PFSK-1 (cell line): ENCODE measurements around the gene PPP1R1A.

Experiments used
- FOXP2 ChIP-seq: optimal IDR thresholded peaks from 2 replicates; pipeline ENCODE3; 2011; ENCODE audit warnings: borderline replicate concordance, control low read depth, inconsistent platforms; ENCODE audit not compliant: insufficient read depth; ENCODE audit errors: extremely low read length, extremely low read depth
- POLR2AphosphoS5 ChIP-seq: IDR thresholded peaks from 2 replicates; pipeline ENCODE4 v1.6.1; 2012; ENCODE audit warnings: low read depth, mild to moderate bottlenecking, control low read depth, low read length, moderate library complexity
- SIN3A ChIP-seq: IDR thresholded peaks from 2 replicates; pipeline ENCODE4 v1.6.1; 2012; ENCODE audit warnings: mild to moderate bottlenecking, low read length, moderate library complexity, borderline replicate concordance; ENCODE audit not compliant: insufficient read depth
- TAF1 ChIP-seq: IDR thresholded peaks from 2 replicates; pipeline ENCODE4 v1.6.1; 2012; ENCODE audit warnings: low read length, control low read depth, borderline replicate concordance; ENCODE audit not compliant: insufficient read depth
- TF ChIP-seq, protein P1 (sequence below), 2 experiments: IDR thresholded peaks; 2 replicates each; pipeline versions ENCODE4 v1.6.1 to v1.8.0; 2011 to 2012; ENCODE audit warnings: low read depth in 2 of 2, low read length in 2 of 2, control low read depth in 1 of 2, inconsistent platforms in 1 of 2, mild to moderate bottlenecking in 1 of 2, moderate library complexity in 1 of 2; ENCODE audit not compliant: insufficient read depth in 1 of 2

Gene PPP1R1A

DNA sequence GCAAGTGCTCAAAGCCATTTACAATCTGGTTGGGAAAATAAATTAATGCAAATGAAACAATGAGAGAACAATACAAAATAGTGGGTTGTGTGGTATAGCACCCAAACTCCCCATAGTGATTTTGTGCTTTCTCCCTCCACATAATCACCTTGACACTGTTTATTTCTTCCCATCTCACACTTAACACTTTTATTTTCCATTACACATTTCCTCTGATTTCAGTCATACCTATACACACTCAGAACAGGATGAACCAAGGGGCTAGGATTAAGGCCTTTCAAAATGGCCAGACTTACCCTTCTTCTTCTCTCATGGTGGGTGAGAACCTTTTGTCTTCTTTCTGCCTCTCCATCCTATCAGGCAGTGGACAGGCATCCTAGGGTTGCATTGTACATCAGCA lies 53.0 kb downstream of the PPP1R1A start:
- no peak for TF ChIP-seq TAF1
- no peak for TF ChIP-seq POLR2AphosphoS5
- TF ChIP-seq FOXP2: no peak
- TF ChIP-seq, protein P1, sequence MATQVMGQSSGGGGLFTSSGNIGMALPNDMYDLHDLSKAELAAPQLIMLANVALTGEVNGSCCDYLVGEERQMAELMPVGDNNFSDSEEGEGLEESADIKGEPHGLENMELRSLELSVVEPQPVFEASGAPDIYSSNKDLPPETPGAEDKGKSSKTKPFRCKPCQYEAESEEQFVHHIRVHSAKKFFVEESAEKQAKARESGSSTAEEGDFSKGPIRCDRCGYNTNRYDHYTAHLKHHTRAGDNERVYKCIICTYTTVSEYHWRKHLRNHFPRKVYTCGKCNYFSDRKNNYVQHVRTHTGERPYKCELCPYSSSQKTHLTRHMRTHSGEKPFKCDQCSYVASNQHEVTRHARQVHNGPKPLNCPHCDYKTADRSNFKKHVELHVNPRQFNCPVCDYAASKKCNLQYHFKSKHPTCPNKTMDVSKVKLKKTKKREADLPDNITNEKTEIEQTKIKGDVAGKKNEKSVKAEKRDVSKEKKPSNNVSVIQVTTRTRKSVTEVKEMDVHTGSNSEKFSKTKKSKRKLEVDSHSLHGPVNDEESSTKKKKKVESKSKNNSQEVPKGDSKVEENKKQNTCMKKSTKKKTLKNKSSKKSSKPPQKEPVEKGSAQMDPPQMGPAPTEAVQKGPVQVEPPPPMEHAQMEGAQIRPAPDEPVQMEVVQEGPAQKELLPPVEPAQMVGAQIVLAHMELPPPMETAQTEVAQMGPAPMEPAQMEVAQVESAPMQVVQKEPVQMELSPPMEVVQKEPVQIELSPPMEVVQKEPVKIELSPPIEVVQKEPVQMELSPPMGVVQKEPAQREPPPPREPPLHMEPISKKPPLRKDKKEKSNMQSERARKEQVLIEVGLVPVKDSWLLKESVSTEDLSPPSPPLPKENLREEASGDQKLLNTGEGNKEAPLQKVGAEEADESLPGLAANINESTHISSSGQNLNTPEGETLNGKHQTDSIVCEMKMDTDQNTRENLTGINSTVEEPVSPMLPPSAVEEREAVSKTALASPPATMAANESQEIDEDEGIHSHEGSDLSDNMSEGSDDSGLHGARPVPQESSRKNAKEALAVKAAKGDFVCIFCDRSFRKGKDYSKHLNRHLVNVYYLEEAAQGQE (IDR thresholded peaks at IDR 0.05; ENCODE audit: insufficient read depth in 1 of 2, low read depth in 2 of 2, low read length in 2 of 2): no peak
- no peak for TF ChIP-seq SIN3A

- TF ChIP-seq TAF1: no peak
- TF ChIP-seq FOXP2: no peak
- no peak for TF ChIP-seq POLR2AphosphoS5
- TF ChIP-seq, protein P1 (IDR thresholded peaks at IDR 0.05; ENCODE audit: insufficient read depth in 1 of 2, low read depth in 2 of 2, low read length in 2 of 2): no peak
- no peak for TF ChIP-seq SIN3A
These were observed 58.9 kb downstream of the PPP1R1A start for GRCh38 chr12:54529581-54529980.
